Colon (tissue), 2 donors: ENCODE data around the gene CLSTN2.

Experiments
- FAIRE-seq: peaks from 2 replicates; lab custom pipeline; 2012; peaks lifted over from hg19 to GRCh38; lab: Jason Lieb, UNC
- donor health status: control.
- donor health status: control.

CLSTN2 gene

GRCh38 chr3:140424726-140425125 is 489.7 kb downstream of the CLSTN2 start:
- FAIRE-seq: no peak

DNA sequence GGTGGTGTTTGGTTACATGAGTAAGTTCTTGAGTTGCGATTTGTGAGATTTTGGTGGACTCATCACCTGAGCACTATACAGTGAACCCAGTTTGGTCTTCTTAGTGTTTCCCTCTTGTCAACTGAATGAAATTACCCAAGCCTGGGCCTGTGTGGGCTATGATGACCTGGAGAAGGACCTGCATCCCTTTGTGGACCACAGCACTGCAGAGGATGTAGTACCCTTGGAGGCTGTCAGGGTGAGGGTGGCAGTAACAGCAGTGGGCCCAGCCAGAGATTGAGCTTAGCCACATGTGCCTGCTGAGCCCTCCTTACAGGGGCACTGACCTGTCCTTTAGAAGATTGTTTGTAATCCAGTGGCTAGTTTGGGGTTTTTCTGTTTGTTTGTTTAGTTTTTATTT is 492.8 kb downstream of the CLSTN2 start:
- FAIRE-seq: no peak

DNA sequence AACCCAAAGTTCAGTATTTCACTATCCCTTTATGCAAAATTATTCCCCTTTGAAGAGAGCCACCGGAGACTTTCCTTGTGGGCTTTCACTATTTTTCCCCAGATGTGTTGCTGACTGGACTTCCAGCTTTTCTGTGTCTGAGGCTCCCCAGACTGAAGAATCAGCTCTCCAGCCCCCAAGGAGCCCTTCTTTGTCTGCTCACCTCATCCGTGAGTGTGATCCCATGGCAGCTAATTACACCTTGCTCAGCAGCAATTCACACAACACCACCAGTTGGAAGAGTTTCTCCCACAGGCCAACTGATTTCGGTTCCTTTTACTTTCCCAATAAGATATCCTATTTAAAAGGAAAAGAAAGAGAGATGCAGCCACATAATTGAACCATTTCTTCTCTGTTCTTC is 493.4 kb downstream of the CLSTN2 start:
- no peak for FAIRE-seq

GRCh38 chr3:140429791-140430190 is 494.8 kb downstream of the CLSTN2 start:
- FAIRE-seq: no peak

DNA sequence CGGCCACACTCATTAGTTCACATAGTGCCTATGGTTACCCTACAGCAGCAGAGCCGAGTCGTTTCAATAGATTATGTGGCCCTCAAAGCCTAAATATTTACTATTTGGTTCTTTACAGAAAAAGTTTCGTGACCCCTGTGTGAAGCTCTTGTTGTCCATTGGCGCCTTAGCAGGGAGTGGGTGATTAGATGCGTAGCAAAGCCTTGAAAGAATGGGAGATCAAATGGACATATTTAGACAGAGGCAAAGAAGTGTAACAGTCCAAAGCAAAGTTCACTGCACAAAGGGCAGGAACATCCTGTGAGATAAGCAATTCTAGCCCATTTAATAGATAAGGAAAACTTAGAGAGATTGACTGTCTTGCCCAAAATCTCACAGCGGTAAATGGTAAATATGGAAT is 495.5 kb downstream of the CLSTN2 start:
- no peak for FAIRE-seq

GRCh38 chr3:140432229-140432669 is 497.3 kb downstream of the CLSTN2 start:
- FAIRE-seq: no peak

DNA sequence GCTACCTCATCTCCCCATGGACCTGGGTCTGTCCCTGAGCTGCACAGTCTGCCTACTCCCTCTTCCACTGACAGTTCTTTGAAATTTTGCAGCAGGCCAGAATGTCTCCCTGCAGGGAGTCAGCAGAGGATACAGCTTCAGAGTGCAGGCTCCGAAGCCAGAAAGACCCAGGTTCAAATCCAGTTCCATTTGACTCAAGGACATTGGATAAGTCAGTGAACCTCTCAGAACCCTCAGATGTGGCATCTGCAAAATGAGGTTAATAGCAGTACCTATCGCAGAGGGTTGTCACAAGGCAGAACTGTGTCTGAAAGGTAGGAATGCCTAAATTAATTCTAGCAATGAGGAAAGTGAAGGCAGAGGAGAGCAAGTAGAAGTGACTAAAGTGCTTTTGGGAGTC is 498.4 kb downstream of the CLSTN2 start:
- no peak for FAIRE-seq

- FAIRE-seq: no peak
Observed at GRCh38 chr3:140434261-140434905, 499.4 kb downstream of the CLSTN2 start.

DNA sequence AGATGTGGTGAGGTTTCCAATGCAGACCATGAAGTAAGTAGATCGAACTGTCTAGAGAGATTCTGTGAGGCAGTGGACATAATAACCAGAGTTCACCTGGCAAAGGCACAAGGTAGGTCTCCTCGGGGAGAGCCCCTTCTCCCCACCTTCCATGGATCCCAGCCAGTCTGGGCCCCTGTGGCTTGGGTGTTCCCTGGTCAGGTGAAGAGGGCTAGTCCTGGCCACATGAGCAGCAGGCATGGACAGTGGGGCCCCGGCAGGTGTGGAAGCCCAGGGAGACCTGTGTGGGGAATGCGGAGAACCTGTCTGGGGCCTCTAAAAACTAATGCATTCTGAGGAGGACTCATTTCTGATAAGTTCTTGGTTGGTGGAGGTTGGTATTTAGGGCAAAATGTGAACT is 501.4 kb downstream of the CLSTN2 start:
- FAIRE-seq: no peak

DNA sequence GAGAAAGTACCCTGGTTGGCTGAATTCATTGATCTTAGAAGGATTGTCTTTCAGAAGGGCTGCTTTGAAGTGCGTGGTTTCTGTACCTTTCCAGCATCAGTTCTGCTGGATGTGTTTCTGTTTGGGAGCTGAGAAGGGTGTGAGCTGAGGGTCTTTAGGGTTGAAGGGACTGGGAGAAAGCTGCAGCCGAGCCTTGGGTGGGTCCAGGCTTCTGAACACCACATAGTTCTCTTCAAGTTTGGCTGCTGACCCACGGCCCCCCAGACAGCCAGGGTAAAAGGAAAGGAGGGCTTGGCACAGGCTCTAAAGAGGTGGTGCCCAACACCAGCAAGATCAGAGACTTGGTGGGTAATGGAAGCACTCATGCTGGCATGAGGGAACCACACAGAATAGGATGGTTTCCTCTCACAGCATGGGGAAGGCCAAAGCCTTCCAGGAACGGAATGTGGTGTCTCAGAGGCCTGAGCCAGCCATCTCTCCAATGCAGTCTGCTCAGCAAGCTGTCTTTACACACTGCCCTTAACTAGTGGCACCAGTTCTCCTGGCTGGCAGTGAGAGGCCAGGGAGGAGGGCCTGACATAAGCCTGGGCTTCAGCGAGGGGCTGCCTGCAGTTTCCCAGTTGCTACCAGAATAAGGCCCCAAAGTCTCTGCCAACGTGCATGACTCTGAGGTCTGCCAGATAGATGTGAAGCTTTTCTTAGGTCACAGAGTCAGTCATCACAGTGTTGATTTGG is 503.9 kb downstream of the CLSTN2 start:
- no peak for FAIRE-seq

DNA sequence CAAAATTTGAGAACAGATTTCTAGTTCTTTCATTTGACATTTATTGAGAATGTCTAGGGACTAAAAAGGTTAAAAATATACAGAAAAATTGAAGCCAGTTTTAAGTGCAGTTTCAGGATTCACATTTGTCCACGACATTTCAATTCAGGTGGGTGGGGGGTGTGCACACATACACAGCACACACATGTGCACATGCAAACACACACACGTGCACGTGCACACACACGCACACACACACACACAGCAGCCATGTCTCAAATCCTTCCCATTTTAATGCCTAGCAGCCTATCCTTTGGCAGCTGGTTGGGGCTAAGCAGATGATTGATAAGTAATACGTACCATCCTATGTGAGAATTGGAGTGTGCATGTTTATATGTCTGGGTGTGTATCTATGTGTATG is 504.5 kb downstream of the CLSTN2 start:
- no peak for FAIRE-seq

GRCh38 chr3:140440446-140440845 is 505.5 kb downstream of the CLSTN2 start:
- FAIRE-seq: no peak

- no peak for FAIRE-seq
Observed at GRCh38 chr3:140441006-140441405, 506.0 kb downstream of the CLSTN2 start.

GRCh38 chr3:140442621-140443020 is 507.6 kb downstream of the CLSTN2 start:
- no peak for FAIRE-seq

DNA sequence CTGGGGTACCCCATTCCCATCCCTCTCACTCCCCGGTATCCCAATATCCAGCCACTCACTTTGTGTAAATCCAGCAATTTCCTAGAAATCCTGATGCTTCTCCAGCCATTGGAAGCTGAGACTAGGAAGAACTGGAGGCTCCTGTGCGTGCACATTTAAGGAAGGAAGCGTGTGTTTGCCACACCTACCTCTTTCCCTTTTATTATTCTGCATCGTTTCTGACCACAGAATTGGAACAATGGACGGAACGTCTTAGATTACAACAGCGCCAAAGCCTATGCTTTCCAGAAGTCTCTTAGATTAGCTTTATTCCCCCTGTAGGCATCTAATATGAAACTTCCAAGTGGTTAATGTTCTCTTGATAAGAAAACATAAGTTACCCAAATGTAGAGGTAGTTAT is 508.1 kb downstream of the CLSTN2 start:
- FAIRE-seq: no peak

- no peak for FAIRE-seq
Observed at GRCh38 chr3:140443806-140444205, 508.8 kb downstream of the CLSTN2 start.

DNA sequence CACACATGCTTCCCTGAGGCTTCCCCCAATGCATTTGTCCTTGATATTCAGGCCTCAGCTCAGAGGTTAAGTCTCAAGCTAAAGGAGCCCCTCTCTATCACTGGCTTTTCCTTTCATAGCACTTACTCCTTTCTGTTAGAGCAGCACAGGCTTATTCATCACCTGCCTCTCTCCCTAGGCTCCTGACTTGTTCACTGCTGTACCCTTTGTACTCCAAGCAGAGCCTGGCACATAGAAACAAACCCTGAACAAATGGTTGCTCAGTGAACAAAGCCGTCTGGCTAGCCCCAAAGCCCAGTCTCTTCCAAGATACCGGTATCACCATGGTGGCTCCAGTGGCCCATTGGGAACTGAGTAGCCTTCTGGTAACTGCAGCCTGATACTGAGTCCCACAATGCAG is 511.7 kb downstream of the CLSTN2 start:
- no peak for FAIRE-seq

DNA sequence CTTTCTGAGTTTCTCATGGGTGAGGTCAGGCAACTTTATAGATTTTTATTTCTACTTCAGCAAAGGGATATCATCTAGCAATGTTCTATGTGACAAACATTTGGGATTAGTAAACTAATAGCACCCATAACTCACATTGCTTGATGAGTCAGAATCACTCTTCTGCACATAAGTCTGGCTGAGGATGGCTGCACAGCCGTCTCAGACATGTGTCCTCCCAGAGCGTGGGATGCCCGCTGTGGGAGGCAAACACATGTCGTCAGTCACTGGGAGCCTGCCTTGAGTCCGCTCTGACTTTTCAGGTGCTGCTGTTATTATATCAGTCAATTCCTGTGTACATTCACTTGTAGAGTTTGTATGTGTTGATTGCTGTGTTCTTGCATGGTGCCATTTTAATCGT is 512.2 kb downstream of the CLSTN2 start:
- FAIRE-seq: no peak

DNA sequence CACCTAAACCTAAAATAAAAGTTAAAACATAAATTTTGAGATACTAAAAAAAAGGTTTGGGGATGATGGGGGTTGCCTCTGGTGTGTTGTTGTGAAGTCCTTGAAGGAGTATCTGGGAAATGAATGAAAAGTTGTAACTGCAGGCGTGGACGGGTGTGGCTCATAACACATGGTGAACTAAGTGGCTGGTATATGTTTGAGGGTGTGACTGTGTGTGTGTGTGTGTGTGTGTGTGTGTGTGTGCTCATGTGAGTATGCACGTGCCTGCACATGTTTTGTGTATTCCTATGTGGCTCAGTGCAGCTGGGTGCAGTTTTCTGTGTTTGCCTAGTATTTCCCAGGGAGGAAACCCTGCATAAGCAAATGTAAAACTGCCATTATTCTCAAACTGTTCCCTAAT is 513.0 kb downstream of the CLSTN2 start:
- FAIRE-seq: no peak

GRCh38 chr3:140449413-140450256 is 514.6 kb downstream of the CLSTN2 start:
- no peak for FAIRE-seq

- FAIRE-seq: no peak
Observed at GRCh38 chr3:140453750-140454149, 518.8 kb downstream of the CLSTN2 start.

DNA sequence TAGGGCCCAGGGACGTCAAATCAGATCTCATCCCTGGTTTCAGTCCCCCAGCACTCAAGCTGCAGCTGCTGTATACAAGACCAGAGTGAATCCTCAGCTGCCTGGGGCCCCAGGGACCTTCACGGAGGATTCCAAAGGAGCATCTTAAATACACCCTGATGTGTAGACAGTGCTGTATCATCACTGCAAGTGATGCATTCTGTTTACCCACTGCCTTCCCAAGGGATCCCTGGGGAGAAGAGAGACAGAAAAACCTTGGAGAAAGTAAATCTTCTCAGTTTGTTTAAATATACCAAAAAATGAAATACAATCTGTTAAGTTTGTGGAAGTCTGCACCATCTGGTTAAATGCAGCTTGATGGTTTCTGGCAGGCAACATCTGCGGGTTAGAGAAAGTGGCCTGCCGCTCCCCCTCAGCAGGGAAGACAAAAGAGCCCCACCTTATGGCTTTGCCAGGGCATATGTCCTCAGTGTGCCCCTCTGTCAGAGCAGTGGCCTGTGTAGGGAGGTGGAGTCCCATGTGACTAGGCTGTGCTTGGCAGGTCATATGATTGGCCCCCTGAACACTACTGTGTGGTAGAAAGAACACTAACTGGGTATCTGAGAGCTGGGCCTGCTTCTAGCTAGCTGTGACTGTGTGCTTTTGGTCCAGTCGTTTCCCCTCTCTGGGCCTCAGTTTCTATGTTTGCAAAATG is 520.7 kb downstream of the CLSTN2 start:
- FAIRE-seq: no peak
